HG03095 (cell line): ENCODE results near the gene CACNA2D2.

ENCODE experiments used
- ATAC-seq: cut with Tn5 transposase; IDR thresholded peaks from one replicate; pipeline ENCODE4 v1.9.1; 2021; ENCODE audit warnings: moderate library complexity; ENCODE audit not compliant: unreplicated experiment

Gene CACNA2D2

DNA sequence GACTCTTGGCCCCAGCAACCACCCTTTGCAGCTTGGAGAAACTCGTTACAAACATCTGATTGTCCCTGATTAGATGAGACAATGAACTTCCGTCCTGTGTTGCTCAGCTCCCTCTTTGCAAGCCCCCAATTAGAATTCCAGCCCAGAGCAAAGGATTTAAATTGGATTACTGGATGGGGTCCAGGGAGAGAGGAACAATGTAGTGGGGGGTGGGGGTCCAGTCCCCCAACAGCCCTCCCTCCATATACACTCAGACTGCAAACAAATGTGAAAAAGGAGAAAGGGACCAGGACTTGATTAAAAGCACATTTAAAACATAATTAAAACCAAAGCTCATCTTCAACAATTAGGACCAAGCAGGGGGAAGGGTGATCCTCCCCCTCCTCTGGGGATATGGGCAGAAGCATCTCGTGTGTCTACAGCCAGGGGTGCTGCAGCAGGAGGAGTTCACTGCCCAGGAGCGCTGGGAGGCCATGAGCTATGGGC, 72.4 kb downstream of the CACNA2D2 start:
- no peak for ATAC-seq

- ATAC-seq = no peak
Measured at GRCh38 chr3:50430191-50430590, 73.2 kb downstream of the CACNA2D2 start.

- ATAC-seq = no peak
Measured at GRCh38 chr3:50428007-50428633, 75.3 kb downstream of the CACNA2D2 start.

DNA sequence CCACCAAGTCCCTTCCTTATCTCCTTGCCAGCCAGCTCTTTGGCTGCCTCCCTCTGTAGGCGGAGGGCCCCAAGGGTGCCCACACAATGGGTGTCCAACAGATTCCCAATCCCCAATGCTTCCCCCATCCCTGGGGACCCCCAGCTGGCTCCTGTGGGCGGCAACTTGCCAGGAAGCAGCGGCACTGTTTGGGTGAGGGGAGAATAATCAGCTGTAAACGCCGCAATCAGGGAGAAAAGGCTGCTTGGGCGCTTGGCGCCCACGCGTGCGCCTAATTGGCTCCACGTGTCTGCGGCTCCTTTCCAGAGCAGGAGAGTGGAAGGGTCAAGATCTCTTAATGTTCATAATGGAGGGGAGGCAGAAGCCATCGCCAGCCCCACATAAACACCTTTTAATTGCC, 76.2 kb downstream of the CACNA2D2 start:
- ATAC-seq = no peak

DNA sequence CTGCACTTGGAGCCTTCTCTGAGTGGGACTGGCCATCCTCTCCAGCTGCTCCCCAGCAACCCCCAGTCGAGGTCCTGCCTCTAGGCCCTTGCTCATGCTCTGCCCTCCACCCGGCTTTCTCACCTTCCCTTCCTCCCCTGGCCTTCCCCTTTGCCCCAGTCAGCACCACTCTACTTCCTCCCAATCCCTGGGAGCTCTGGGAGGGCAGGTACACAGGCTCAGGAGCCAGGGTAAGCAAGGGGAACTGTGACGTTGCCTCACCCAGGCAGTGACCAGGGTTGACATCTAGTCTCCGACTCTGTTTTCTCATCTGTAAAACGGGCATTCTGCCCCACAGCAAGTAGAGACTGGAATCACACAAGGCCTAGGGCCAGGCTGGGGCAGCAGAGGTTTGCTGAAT, 77.5 kb downstream of the CACNA2D2 start:
- no peak for ATAC-seq

DNA sequence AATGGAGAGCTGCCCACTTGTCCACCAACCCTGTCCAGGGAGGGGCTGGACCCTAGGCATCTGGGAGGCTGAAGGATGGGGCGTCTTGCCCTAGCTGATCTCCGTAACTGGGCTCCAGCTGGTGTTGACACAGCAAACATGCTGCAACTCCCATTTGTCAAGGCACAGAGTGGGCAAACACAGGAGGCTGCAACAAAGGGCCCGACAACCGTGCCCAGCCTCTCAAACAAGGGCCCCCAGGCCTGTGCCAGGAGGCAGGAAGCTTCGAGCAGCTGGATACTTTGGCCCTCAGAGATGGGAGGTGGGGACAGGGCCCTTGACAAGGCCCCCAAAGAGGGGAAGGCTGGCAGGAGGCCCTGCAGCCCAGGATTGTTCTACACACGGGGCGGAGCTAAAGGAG, 79.9 kb downstream of the CACNA2D2 start:
- no peak for ATAC-seq

- no peak for ATAC-seq
Measured at GRCh38 chr3:50422153-50422552, 81.3 kb downstream of the CACNA2D2 start.

DNA sequence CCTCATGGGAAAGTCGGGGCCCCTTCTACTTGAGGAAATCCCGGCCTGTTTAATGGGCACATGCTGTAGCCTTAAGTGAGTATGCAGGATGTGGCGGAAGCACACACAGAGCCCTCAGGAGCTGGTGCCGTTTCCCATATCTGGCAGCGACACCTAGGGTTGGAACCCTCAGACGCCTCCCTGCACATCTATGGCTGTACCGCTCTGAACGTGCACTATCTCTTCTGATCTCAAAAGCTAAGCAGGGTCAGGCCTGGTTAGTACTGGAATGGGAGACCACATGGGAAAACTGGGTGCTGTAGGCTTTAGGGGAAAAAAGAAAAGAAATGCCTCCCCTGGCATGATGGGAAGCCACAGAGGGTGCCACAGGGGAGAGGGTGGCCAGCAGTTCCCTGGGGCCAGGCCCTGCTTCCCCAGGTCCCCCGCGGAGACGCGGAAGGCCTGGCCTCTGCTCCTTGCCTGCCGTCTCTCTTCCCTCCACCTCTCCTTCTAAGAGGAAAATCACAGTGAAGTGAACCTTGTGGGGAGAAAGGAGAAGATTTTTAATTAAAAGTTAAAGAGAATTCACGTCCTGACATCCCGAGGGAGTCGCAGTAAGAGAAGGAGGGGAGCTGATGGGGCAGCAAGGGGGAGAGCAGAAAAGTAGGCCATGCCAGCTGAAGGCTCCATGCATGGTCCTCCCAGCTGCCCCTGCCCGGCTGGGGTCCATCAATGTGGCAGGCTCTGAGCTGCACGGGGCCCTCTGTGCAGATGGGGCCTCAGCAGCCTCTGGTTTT, 83.7 kb downstream of the CACNA2D2 start:
- ATAC-seq = no peak

DNA sequence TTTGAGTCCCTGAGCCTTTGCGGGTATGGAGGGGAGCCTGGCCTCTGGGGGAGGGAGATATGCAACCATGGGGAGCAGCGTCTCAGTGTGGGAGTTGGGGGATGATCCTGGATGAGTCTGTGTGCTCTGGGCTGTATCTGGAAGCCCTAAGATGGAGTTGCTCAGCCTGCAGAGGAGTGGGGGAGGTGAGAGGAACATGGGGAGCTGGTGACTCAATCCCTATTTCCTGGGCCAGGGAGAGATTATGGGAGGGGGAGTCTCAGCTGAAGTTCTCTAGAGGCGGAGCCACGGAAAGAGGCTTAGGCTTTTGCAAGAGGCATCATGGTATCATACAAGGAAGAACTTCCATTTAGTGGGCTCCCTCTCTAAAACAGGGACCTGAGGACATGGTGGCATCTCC, 84.6 kb downstream of the CACNA2D2 start:
- no peak for ATAC-seq

- ATAC-seq = no peak
Measured at GRCh38 chr3:50417637-50418033, 85.8 kb downstream of the CACNA2D2 start.

GRCh38 chr3:50416736-50417636, 86.4 kb downstream of the CACNA2D2 start:
- no peak for ATAC-seq

DNA sequence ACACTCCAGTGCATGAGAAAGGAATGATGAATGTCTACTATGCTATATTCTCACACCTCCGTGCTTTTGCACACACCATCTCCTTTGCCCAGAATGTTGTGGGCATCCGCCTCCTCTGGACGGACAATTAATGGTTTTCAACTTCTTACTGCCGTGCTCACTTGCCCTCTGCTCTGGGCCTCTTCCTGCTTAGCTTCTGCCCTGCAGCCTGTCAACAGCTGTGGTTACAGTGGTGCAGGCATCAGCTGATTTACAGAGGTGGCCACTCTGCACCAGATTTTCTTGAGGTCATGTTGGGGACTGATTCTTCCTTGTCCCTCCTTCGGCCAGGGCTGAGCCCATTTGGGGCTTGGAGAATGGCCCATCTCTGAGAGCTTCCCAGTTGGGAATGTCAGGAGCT, 87.6 kb downstream of the CACNA2D2 start:
- ATAC-seq = no peak

- no peak for ATAC-seq
Measured at GRCh38 chr3:50415061-50415460, 88.4 kb downstream of the CACNA2D2 start.

DNA sequence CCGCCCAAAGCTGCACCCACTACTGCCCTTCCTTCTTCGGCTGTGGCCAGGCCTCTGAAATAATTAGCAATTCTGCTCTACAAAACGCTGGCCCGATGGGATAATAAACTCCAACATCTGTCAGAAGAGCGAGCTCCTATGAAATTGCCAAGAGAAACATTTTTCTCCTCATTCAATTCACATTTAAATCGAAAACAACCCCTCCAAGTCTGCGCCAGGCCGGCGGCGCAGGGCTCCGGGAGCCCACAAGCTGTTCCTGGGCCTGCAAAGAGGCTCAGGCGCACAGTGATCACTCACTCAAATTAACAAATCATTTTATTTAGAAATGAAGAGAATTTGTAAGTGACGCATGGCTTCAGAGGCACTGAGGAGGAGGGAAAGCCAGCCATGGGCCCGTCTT, 88.8 kb downstream of the CACNA2D2 start:
- ATAC-seq = no peak

- no peak for ATAC-seq
Measured at GRCh38 chr3:50412231-50412754, 91.1 kb downstream of the CACNA2D2 start.

DNA sequence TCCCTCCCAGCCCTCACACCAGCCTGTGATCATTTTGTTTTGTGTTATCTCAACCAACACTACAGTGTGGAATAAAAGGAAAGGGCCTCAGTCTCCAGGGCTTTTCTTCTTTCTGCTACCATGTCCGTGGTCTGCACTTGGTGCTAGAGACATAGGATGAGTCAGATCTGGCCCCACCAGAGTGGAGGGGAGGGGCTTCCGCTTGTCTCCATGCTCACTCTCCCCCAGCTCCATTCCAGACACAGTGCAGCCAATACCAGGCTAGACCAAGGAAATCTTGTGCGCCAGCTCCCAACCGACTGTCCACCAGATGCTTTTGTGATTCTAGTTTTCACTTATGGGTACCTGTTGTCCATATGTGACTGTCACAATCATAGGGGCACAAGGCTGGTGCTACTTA, 92.2 kb downstream of the CACNA2D2 start:
- no peak for ATAC-seq

- ATAC-seq = no peak
Measured at GRCh38 chr3:50410608-50411139, 92.8 kb downstream of the CACNA2D2 start.

DNA sequence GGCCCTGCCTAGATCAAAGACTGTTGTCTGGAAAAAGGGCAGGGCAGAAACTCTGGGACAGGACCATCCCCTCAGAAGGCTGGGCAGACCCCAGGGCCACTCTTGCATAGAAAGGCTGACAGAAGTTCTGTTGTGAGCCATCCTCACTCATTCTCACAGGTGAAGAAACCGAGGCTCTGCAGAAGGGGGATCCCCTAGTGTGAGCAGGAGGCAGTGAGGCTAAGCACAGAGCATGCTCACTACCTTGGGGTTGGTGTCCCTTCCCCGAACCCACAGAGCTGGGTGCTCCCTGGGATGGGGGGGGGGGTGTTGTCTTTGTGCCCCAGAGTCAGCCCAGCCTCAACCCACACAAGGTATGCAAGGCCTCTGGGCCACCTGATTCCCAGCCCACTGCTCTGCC, 93.2 kb downstream of the CACNA2D2 start:
- no peak for ATAC-seq

DNA sequence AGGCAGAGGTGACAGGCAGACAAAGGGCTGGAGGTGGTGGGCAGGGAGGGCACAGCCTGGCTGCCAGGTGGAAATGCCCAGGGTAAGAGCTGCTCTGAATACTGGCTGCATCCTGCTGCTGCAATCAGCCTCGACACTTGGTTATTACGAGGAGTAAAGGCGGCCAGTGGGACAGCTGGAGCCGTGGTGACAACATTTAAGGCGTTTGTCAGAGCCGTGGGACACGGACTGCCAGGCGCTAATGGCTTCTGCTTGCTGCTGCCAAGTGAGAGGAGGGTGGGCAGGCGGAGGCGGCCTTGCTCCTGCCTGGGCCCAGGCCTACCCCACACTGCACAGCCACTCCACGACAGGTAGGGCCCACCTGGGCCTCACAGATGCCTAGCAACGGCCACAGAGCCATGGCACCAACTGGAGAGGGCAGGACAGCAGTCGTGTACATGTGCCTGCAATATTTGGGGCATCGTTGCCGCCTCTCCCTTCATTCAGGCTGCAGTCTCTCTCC, 94.9 kb downstream of the CACNA2D2 start:
- ATAC-seq = no peak

- no peak for ATAC-seq
Measured at GRCh38 chr3:50406487-50406886, 96.9 kb downstream of the CACNA2D2 start.

- no peak for ATAC-seq
Measured at GRCh38 chr3:50405249-50405648, 98.2 kb downstream of the CACNA2D2 start.
